Measurements from ENCODE around the gene FPR1.

Gene FPR1

DNA sequence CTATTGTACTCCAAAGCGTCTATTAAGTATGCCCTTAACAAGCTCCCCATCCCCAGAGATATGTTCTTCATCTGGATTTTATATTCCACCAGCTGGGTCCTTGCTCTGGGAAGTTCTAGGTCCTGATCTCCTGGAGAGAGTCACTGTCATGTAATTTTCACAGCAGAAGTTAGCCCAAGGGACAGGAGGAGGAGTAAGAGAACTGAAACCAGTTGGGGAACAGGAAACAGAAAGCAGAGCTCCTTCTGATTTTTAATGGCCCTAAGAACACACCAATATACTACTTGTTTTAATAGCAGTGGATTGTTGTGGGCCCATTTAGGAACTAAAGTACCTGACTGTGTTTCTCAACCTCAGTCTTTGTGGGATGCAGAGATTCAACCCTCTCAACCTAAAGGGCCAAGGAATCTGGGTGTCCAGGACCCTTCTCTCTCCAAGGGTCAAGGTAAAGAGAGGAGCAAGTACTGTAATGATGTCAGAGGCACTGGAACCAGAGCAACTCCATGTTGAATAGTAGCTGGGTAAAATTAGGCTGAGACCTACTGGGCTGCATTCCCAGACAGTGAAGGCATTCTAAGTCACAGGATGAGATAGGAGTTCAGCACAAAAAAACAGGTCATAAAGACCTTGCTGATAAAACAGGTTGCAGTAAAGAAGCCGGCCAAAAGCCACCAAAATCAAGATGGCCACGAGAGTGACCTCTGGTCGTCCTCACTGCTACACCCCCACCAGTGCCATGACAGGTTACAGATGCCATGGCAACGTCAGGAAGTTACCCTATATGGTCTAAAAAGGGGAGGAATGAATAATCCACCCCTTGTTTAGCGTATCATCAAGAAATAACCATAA, 35.2 kb upstream of the FPR1 start:
- H3K4me3 ChIP-seq (ENCODE audit: control insufficient read depth, low read depth, low read length): no peak overlapping the region
- TF ChIP-seq, protein P1, sequence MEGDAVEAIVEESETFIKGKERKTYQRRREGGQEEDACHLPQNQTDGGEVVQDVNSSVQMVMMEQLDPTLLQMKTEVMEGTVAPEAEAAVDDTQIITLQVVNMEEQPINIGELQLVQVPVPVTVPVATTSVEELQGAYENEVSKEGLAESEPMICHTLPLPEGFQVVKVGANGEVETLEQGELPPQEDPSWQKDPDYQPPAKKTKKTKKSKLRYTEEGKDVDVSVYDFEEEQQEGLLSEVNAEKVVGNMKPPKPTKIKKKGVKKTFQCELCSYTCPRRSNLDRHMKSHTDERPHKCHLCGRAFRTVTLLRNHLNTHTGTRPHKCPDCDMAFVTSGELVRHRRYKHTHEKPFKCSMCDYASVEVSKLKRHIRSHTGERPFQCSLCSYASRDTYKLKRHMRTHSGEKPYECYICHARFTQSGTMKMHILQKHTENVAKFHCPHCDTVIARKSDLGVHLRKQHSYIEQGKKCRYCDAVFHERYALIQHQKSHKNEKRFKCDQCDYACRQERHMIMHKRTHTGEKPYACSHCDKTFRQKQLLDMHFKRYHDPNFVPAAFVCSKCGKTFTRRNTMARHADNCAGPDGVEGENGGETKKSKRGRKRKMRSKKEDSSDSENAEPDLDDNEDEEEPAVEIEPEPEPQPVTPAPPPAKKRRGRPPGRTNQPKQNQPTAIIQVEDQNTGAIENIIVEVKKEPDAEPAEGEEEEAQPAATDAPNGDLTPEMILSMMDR (IDR thresholded peaks at IDR 0.05; ENCODE audit: control insufficient read depth, insufficient read depth, low read depth, low read length, missing control alignments): no peak
- DNase-seq (ENCODE audit: low read depth): no peak

DNA sequence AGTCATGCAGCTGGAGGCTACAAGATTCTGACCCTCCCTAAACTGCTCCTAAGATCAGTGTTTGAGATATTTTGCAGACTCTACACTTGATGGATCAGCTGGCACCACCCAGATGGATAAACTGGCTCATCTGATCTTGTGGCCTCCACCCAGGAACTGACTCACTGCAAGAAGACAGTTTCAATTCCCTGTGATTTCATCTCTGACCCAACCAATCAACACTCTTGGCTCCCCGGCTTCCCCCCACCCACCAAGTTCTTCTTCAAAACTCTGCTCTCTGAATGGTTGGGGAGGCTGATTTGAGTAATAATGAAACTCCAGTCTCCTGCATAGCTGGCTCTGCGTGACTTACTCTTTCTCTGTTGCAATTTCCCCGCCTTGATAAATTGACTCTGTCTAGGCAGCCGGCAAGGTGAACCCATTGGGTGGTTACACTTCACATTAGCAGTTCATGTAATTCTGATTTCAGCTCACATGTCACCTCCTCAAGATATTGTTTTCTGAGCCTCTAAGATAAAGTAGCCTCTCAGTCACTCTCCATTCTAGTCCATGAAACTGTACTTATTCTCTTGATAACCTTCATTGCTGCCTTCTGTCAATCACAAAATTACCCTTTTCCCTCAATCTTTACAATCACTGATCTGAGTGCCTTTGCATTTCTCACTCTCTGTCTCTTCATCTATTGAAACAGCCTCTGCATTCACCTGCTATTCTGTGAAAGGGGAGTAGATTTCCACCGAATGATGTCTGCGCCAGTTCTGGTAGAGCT, 33.4 kb upstream of the FPR1 start:
- DNase-seq (ENCODE audit: low read depth): peak; percentile 86
- TF ChIP-seq, protein P1 (IDR thresholded peaks at IDR 0.05; ENCODE audit: control insufficient read depth, insufficient read depth, low read depth, low read length, missing control alignments): no peak
- no peak overlapping the region for H3K4me3 ChIP-seq (ENCODE audit: control insufficient read depth, low read depth, low read length)

DNA sequence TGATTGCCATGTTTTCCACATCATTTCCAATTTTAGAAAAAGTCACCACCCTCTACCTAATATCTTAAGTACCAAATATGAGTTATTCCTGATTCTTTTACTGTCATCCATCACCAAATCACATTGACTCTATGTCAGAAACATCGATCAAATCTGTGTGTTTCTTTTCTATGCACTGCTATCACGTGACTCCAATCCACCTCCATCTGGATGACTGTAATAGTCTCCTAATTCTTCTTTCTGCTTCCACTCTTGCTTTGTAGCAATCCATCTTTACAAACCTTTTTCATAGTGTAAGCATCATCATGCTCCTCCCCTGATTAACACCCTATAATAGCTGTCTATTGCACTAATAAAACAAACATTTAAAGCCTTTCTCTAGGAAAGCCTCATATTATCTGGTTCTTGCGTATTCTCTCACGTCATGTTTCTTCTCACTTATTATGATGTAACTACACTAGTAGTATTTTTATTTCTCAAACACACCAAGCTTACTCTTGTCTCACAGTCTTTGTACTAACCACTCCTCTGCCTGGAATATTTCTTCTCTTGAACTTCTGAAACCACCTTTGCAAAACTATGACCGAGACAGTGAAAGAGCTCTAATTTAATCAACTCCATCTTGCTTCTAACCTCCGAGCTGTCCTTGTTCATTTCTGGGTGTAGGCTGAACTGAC, 32.6 kb upstream of the FPR1 start:
- no peak for DNase-seq (ENCODE audit: low read depth)
- TF ChIP-seq, protein P1 (IDR thresholded peaks at IDR 0.05; ENCODE audit: control insufficient read depth, insufficient read depth, low read depth, low read length, missing control alignments): no peak
- no peak overlapping the region for H3K4me3 ChIP-seq (ENCODE audit: control insufficient read depth, low read depth, low read length)

DNA sequence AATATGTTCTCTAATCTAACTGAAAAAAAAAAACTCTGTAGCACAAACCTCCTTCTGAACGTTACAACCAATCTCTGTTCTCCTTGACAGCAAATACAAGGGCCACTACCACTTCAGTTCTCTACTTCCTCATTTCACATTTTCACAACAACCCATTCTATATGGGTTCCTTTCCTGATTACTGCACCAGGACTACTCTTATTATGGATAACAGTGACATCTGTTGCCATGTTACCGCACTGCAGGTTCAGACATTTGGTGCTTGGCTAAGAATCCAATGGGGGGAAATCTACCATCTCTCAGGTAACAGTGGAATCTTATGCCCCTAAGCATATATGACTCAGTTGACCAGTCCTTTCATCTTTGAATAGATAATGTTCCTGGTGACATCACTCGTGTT, 31.7 kb upstream of the FPR1 start:
- no peak overlapping the region for H3K4me3 ChIP-seq (ENCODE audit: control insufficient read depth, low read depth, low read length)
- DNase-seq (ENCODE audit: low read depth): no peak
- TF ChIP-seq, protein P1 (IDR thresholded peaks at IDR 0.05; ENCODE audit: control insufficient read depth, insufficient read depth, low read depth, low read length, missing control alignments): peak; percentile 44

DNA sequence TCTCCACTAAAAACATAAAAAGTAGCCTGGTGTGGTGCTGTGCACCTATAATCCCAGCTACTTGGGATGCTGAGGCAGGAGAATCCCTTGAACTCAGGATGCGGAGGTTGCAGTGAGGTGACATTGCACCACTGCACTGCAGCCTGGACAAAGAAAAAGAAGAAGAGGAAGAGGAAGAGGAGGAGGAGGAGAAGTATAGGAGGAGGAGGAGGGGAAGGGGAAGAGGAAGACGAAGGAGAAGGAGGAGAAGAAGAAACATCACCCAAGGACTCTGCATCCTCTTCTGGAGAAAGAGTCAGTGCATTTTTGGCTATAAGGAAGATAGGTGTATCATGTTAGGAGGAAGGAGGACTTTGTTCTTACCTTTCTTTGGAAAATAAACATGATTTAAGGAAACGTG, 30.3 kb upstream of the FPR1 start:
- TF ChIP-seq, protein P1 (IDR thresholded peaks at IDR 0.05; ENCODE audit: control insufficient read depth, insufficient read depth, low read depth, low read length, missing control alignments): no peak
- no peak overlapping the region for H3K4me3 ChIP-seq (ENCODE audit: control insufficient read depth, low read depth, low read length)
- no peak for DNase-seq (ENCODE audit: low read depth)

DNA sequence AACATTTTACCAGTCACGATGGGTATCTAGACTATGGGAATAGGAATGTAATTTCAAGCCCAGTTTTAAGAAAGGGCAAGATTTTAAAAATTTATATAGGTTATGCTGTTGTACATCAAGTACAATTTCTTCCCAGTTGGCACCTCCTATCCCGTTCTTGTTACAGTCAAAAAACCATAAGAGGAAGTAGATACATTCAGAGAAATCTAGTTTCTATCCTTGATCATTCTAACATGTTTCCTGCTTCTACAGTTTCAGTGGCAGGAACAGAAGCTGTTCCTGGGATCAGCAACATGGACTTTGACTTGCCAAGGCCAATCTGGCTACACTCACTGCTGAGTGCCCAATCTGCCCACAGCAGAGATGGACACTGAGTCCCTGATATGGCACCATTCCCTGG, 28.6 kb upstream of the FPR1 start:
- TF ChIP-seq, protein P1 (IDR thresholded peaks at IDR 0.05; ENCODE audit: control insufficient read depth, insufficient read depth, low read depth, low read length, missing control alignments): no peak
- DNase-seq (ENCODE audit: low read depth): no peak

More for the DNA sequence above, 28.6 kb upstream of the FPR1 start:
- H3K4me3 ChIP-seq (ENCODE audit: control insufficient read depth, low read depth, low read length): no peak overlapping the region

Measured in AG09309 (cell line).